ENCODE results near the gene TTC34. TPM values are rescaled to one million over a fixed set of nuclear protein-coding genes. Genes with fewer than 3 reads are reported as not detected.

TTC34 gene
- total and polyA plus RNA-seq, 9 of the 15 experiments (the other 6 are each of a cell fraction or from before 2014, with no cell fraction given): 0.03 to 0.38 (median 0.05) TPM; not detected in 2

DNA sequence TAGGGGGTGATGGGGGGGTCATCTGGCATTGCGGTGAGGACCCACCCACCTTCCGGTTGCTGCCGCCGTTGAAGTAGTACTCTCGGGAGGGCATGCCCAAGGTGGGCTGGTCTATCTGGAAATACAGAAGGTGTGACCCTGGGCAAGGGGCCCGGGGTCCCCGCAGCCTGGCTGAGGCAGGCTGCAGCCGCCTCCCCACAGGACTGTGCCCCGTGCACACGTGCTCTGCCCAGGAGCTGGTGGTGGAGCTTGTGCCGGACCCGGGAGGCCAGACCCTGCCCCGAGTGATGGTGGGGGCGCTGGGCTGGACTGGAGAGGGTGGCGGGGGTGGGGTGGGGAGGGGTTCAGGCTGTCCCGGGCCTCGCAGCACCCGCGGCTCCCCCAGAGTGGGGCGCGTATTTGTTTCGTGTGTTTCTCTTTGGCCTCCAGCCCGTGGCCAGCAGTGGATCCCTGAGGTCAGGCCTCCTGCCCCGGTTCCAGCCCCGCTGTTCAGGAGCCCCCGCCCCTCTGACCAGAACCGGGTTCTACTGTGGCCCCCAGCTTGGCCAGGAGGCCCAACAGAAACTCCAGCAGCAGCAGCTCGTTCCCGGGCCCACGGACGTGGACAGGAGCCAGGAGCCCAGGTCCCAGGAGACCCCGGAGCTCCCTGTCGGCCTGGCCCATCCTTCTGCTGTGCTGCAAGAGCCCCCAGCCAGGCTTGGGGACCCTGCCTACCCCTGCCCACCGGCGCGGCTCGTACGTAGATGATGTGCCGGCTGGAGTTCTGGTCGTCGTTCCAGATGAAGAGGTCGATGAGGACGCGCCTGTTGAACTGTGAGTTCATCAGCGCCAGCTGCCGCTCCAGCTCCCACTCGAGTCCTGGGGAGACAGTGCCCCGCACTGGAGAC lies 195.7 kb downstream of the TTC34 start:
- ATAC-seq: no peak
- in situ Hi-C loops (cut with MboI) (no loop called here), intact Hi-C loops (cut with micrococcal nuclease) (no loop called here)
- H4K20me1 ChIP-seq (replicated peaks; ENCODE audit: control insufficient read depth, insufficient read depth, low read length): 0 out of 2 replicates have a peak, but pooled peaks cover 9% of the 10 kb centered on the region
- TF ChIP-seq SMAD2 (IDR thresholded peaks at IDR 0.05; ENCODE audit: low read depth, low read length): no peak
- TF ChIP-seq POLR3G (IDR thresholded peaks at IDR 0.05; ENCODE audit: extremely low read depth, insufficient read length, insufficient replicate concordance): no peak
- TF ChIP-seq YBX1 (IDR thresholded peaks at IDR 0.05): no peak
- TF ChIP-seq RBFOX2 (IDR thresholded peaks at IDR 0.05; ENCODE audit: low read depth, low read length): no peak
- no peak for TF ChIP-seq TCF3 (CRISPR knock-in tag; IDR thresholded peaks at IDR 0.05)
- no peak for TF ChIP-seq ZC3H4 (CRISPR knock-in tag; IDR thresholded peaks at IDR 0.05; ENCODE audit: borderline replicate concordance)
- no peak for TF ChIP-seq EZH2 (IDR thresholded peaks at IDR 0.05; ENCODE audit: borderline replicate concordance, low read depth, low read length)
- TF ChIP-seq CXXC5 (CRISPR knock-in tag; IDR thresholded peaks at IDR 0.05): no peak
- no peak for TF ChIP-seq ZNF668 (CRISPR knock-in tag; IDR thresholded peaks at IDR 0.05)
- no peak for TF ChIP-seq COPS2 (conservative IDR thresholded peaks at IDR 0.05)
- TF ChIP-seq CSDE1 (IDR thresholded peaks at IDR 0.05): no peak
- TF ChIP-seq CREB1 (IDR thresholded peaks at IDR 0.05): no peak
- no peak for TF ChIP-seq CREB1 (CRISPR knock-in tag; IDR thresholded peaks at IDR 0.05)
- TF ChIP-seq, protein P1, sequence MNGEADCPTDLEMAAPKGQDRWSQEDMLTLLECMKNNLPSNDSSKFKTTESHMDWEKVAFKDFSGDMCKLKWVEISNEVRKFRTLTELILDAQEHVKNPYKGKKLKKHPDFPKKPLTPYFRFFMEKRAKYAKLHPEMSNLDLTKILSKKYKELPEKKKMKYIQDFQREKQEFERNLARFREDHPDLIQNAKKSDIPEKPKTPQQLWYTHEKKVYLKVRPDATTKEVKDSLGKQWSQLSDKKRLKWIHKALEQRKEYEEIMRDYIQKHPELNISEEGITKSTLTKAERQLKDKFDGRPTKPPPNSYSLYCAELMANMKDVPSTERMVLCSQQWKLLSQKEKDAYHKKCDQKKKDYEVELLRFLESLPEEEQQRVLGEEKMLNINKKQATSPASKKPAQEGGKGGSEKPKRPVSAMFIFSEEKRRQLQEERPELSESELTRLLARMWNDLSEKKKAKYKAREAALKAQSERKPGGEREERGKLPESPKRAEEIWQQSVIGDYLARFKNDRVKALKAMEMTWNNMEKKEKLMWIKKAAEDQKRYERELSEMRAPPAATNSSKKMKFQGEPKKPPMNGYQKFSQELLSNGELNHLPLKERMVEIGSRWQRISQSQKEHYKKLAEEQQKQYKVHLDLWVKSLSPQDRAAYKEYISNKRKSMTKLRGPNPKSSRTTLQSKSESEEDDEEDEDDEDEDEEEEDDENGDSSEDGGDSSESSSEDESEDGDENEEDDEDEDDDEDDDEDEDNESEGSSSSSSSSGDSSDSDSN (IDR thresholded peaks at IDR 0.05; ENCODE audit: borderline replicate concordance in 1 of 2, low read depth in 2 of 2, low read length in 2 of 2): no peak
- no peak for FAIRE-seq
- ChIA-PET CTCF (ENCODE audit: low intra/inter-chr PET ratio) (no interaction called here), POLR2A (interaction anchor here (1.0 kb wide), 1 partner anchor 20 kb away, joined by 4 read pairs; no protein-coding TSS in a partner anchor)
- no peaks in the 10 kb centered on the region for H3K36me3 ChIP-seq (ENCODE audit: control insufficient read depth, insufficient read depth, low read length)
- H3K27ac ChIP-seq (ENCODE audit: extremely low read depth, low read depth, low read length): no peak overlapping the region
- WGBS (ENCODE audit: insufficient coverage, low coverage, missing lambda C conversion rate): 13% methylated on average over 30 of the region's 48 CpGs
- no peak for DNase-seq (ENCODE audit: extremely low read depth in 1 of 4, low spot score in 3 of 4)
- H3K4me1 ChIP-seq (replicated peaks in 1 of 2; ENCODE audit: control insufficient read depth in 2 of 2, insufficient read depth in 2 of 2, low read length in 2 of 2): peaks cover 0 to 39% of the 10 kb centered on the region in 2 experiments; a peak in 2 of 5 replicates
- H3K27me3 ChIP-seq (ENCODE audit: control insufficient read depth in 2 of 2, insufficient read depth in 2 of 2, low read length in 2 of 2): peaks cover 33 to 66% of the 10 kb centered on the region in 2 experiments; a peak in 4 of 5 replicates
- H3K79me2 ChIP-seq (ENCODE audit: control insufficient read depth, insufficient read depth, low read length): no peaks in the 10 kb centered on the region
- no peaks in the 10 kb centered on the region for H3K9me3 ChIP-seq (replicated peaks; ENCODE audit: control insufficient read depth, insufficient read depth, low read depth, low read length)
- H3K4me2 ChIP-seq (ENCODE audit: insufficient read depth, low read length): no peak overlapping the region
- no peak overlapping the region for H3K4me3 ChIP-seq
- no TSS peak for BruUV-seq (replicated peaks)
- H3K9ac ChIP-seq (ENCODE audit: insufficient read depth in 1 of 2, low read depth in 2 of 2, low read length in 2 of 2): no peak overlapping the region; a peak in 1 of 4 replicates
- no peaks in the 10 kb centered on the region for H3K9me1 ChIP-seq (ENCODE audit: control insufficient read depth, insufficient read depth, low read length)
- H2AFZ ChIP-seq (ENCODE audit: low read depth, low read length): no peak overlapping the region
